OCI-LY7 (cell line): ENCODE results near the gene COLQ. TPM values are rescaled to one million over a fixed set of nuclear protein-coding genes. Genes with fewer than 3 reads are reported as not detected.

ENCODE experiments used
- BruUV-seq: library from RNA; stranded (reverse); fragments of 400-500 nt; replicated peaks from 2 replicates; lab custom pipeline; 2021; lab: Mats Ljungman, UMichigan
- CTCF ChIA-PET: fragments of 300-600 bp; sonication (Branson Sonifier 250); formaldehyde crosslinking; loops from one replicate; lab custom pipeline; 2022; ENCODE audit warnings: antibody characterized with exemption; ENCODE audit not compliant: unreplicated experiment; lab: Charles Lee
- POLR2A ChIA-PET: fragments of 300-600 bp; sonication (Branson Sonifier 250); formaldehyde crosslinking; loops from one replicate; lab custom pipeline; 2022; ENCODE audit warnings: antibody characterized with exemption; lab: Charles Lee
- DNase-seq: peaks from one replicate; pipeline ENCODE4 v3.0.0-alpha.2; 2015; ENCODE audit warnings: low spot score
- H2AFZ ChIP-seq: fragments of 200-600 bp; sonication (generic), shearing (Covaris generic); 2 replicates; pipeline ENCODE4 v1.6.1; 2014; ENCODE audit warnings: mild to moderate bottlenecking, antibody characterized with exemption, low read length, moderate library complexity
- H3K27ac ChIP-seq: fragments of 200-600 bp; sonication (generic); 2 replicates; pipeline ENCODE4 v1.5.1; 2014; ENCODE audit warnings: mixed run types, low read depth, mild to moderate bottlenecking, moderate library complexity, low read length, inconsistent platforms; ENCODE audit not compliant: poor library complexity, severe bottlenecking
- H3K36me3 ChIP-seq: fragments of 200-600 bp; sonication (generic); 2 replicates; pipeline ENCODE4 v1.6.1; 2014; ENCODE audit warnings: mild to moderate bottlenecking, antibody characterized with exemption, low read length, moderate library complexity, mixed read lengths; ENCODE audit not compliant: insufficient read depth
- H3K4me1 ChIP-seq: fragments of 200-600 bp; sonication (generic); 2 replicates; pipeline ENCODE4 v1.5.1; 2014; ENCODE audit warnings: mild to moderate bottlenecking, low read length; ENCODE audit not compliant: insufficient read depth, poor library complexity, severe bottlenecking
- H3K4me2 ChIP-seq: fragments of 200-600 bp; sonication (generic); 2 replicates; pipeline ENCODE4 v1.6.1; 2014; ENCODE audit warnings: mild to moderate bottlenecking, low read length
- H3K4me3 ChIP-seq: fragments of 200-600 bp; sonication (generic); 2 replicates; pipeline ENCODE4 v1.5.1; 2014; ENCODE audit warnings: mild to moderate bottlenecking, low read depth, low read length; ENCODE audit not compliant: poor library complexity, severe bottlenecking
- H3K79me2 ChIP-seq: fragments of 200-600 bp; sonication (generic); 2 replicates; pipeline ENCODE4 v1.6.1; 2016; ENCODE audit warnings: low read depth, mild to moderate bottlenecking, low read length, moderate library complexity, mixed read lengths; ENCODE audit not compliant: insufficient read depth
- H3K9me2 ChIP-seq: fragments of 200-600 bp; sonication (generic); 2 replicates; pipeline ENCODE4 v1.6.1; 2016; ENCODE audit warnings: mild to moderate bottlenecking, low read length, mixed read lengths; ENCODE audit not compliant: insufficient read depth
- H3K9me3 ChIP-seq: fragments of 200-600 bp; sonication (generic); 2 replicates; pipeline ENCODE4 v1.6.1; 2014; ENCODE audit warnings: mild to moderate bottlenecking, mixed run types, low read length, mixed read lengths
- H4K20me1 ChIP-seq: fragments of 200-600 bp; sonication (generic); 2 replicates; pipeline ENCODE4 v1.6.1; 2014; ENCODE audit warnings: mild to moderate bottlenecking, antibody characterized with exemption, low read length, moderate library complexity, mixed read lengths; ENCODE audit not compliant: insufficient read depth
- EZH2phosphoT487 ChIP-seq: fragments of 200-600 bp; sonication (generic); IDR thresholded peaks from 2 replicates; pipeline ENCODE4 v1.6.1; 2018; ENCODE audit warnings: low read depth, borderline replicate concordance, mild to moderate bottlenecking, mixed run types, antibody characterized with exemption, low read length, moderate library complexity, mixed read lengths
- intact Hi-C: fragments of 100-400 bp; cut with micrococcal nuclease; formaldehyde crosslinking; loops from one replicate; pipeline ENCODE4 v1.10.0; 2022; ENCODE audit not compliant: unreplicated experiment
- total RNA-seq, 2 experiments: library from RNA; depleted of rRNA in 1 of 2; stranded (reverse); fragments of >200 nt in 1 of 2; shearing (Covaris generic) in 1 of 2; gene quantifications; 2 replicates each; pipeline ENCODE4 v1.2.3, GENCODE V29; 2014 to 2022
- TF ChIP-seq, protein P1 (sequence below): fragments of 200-600 bp; sonication (generic); conservative IDR thresholded peaks from 2 replicates; pipeline ENCODE4 v1.5.1; 2014; ENCODE audit warnings: mild to moderate bottlenecking, antibody characterized with exemption, low read length, moderate library complexity, mixed read lengths

COLQ gene
- total RNA-seq, 2 experiments from 2014 or later, result 0.42 to 1.4 TPM

DNA sequence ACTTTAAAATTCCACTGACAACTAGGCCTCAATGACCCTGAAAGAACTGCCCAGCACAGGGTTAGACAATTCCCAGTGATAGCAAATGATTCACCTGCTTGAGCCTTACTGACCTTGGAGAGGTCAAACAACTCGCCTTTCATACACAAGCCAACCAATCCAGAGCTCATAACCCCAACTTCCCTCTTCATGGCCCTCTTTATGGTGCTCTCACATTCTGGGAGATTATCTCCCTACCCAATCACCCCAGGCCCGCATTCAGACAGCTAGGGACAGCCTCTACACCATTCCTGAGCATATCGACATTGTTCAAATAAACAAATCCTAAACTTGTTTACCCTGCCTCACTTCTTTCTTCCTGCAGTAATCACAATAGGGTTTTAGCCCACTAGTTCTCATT is 32.2 kb upstream of the COLQ start:
- TF ChIP-seq, protein P1, sequence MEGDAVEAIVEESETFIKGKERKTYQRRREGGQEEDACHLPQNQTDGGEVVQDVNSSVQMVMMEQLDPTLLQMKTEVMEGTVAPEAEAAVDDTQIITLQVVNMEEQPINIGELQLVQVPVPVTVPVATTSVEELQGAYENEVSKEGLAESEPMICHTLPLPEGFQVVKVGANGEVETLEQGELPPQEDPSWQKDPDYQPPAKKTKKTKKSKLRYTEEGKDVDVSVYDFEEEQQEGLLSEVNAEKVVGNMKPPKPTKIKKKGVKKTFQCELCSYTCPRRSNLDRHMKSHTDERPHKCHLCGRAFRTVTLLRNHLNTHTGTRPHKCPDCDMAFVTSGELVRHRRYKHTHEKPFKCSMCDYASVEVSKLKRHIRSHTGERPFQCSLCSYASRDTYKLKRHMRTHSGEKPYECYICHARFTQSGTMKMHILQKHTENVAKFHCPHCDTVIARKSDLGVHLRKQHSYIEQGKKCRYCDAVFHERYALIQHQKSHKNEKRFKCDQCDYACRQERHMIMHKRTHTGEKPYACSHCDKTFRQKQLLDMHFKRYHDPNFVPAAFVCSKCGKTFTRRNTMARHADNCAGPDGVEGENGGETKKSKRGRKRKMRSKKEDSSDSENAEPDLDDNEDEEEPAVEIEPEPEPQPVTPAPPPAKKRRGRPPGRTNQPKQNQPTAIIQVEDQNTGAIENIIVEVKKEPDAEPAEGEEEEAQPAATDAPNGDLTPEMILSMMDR, result no peak
- no peak for TF ChIP-seq EZH2phosphoT487
- BruUV-seq, result no TSS peak
- Histone ChIP-seq H3K4me1 (peaks cover 17% of the 10 kb centered on the region), H4K20me1 (no peaks in the 10 kb centered on the region), H3K4me2 (no peak overlapping the region), H3K79me2 (no peaks in the 10 kb centered on the region), H3K9me2 (no peaks in the 10 kb centered on the region), H3K9me3 (no peaks in the 10 kb centered on the region), H3K4me3 (no peak overlapping the region), H2AFZ (no peak overlapping the region), H3K36me3 (no peaks in the 10 kb centered on the region), H3K27ac (no peak overlapping the region)
- CTCF ChIA-PET, result no interaction called here
- POLR2A ChIA-PET, result interaction anchor here (0.6 kb wide), 1 partner anchor 351 kb away, joined by 3 read pairs; no protein-coding TSS in a partner anchor
- DNase-seq, result no peak
- intact Hi-C loops, result no loop called here

DNA sequence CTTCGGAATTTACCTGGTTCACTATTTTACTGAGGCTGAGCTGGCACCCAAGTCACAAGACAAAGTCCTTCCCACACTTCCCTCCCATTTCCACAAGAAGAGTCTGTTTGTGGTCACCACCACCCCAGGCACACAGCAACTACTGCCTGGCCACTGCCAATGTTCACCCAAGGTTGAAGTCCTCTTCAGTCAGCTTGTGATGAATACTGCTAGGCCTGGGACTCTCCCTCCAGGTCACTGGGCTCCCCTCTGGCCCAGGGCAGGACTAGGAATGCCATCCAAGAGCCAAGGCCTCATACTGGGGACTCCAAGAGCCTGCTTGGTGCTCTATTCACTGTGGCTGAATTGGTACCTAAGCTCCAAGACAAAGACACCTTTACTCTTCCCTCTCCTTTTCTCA is 30.4 kb upstream of the COLQ start:
- Histone ChIP-seq H3K4me1 (peaks cover 9% of the 10 kb centered on the region), H3K4me2 (no peak overlapping the region), H2AFZ (no peak overlapping the region), H4K20me1 (no peaks in the 10 kb centered on the region), H3K27ac (no peak overlapping the region), H3K9me3 (no peaks in the 10 kb centered on the region), H3K36me3 (no peaks in the 10 kb centered on the region), H3K79me2 (no peaks in the 10 kb centered on the region), H3K9me2 (0 out of 2 replicates have a peak, but pooled peaks cover 3% of the 10 kb centered on the region), H3K4me3 (no peak overlapping the region)
- no peak for TF ChIP-seq EZH2phosphoT487
- TF ChIP-seq, protein P1, result no peak
- POLR2A ChIA-PET, result interaction anchor here (1.1 kb wide), 1 partner anchor 9 kb away, joined by 4 read pairs; no protein-coding TSS in a partner anchor
- no TSS peak for BruUV-seq
- no peak for DNase-seq
- intact Hi-C loops, result no loop called here
- CTCF ChIA-PET, result no interaction called here

GRCh38 chr3:15549846-15550245 is 28.3 kb upstream of the COLQ start:
- Histone ChIP-seq H3K79me2 (no peaks in the 10 kb centered on the region), H3K4me2 (no peak overlapping the region), H4K20me1 (no peaks in the 10 kb centered on the region), H3K9me2 (0 out of 2 replicates have a peak, but pooled peaks cover 3% of the 10 kb centered on the region), H2AFZ (no peak overlapping the region), H3K27ac (no peak overlapping the region), H3K4me3 (no peak overlapping the region), H3K4me1 (no peaks in the 10 kb centered on the region), H3K9me3 (no peaks in the 10 kb centered on the region), H3K36me3 (no peaks in the 10 kb centered on the region)
- DNase-seq, result no peak
- TF ChIP-seq EZH2phosphoT487, result no peak
- TF ChIP-seq, protein P1, result no peak
- POLR2A ChIA-PET, result no interaction called here
- CTCF ChIA-PET, result no interaction called here
- BruUV-seq, result no TSS peak
- intact Hi-C loops, result no loop called here
